D721Med (cell line): ENCODE measurements around the gene ATP8A2.
A peak's percentile ranks its signal among the peaks of the same experiment; 100 is the strongest.
"Not testable (repeated sequence)": the region's sequence is repeated elsewhere in the genome, so short reads cannot be mapped to it uniquely, and the experiment has no call there.

Experiments used
- DNase-seq: peaks from one replicate; pipeline ENCODE4 v3.0.0; 2011; ENCODE audit warnings: low spot score; ENCODE audit not compliant: insufficient read length
- FAIRE-seq: peaks from 2 replicates; lab custom pipeline; 2011; peaks lifted over from hg19 to GRCh38; lab: Jason Lieb, UNC
- CTCF ChIP-seq: IDR thresholded peaks from 2 replicates; pipeline ENCODE4 v1.5.1; 2012; ENCODE audit warnings: mild to moderate bottlenecking, control low read depth; ENCODE audit not compliant: insufficient read depth; ENCODE audit errors: missing control alignments

Gene ATP8A2

GRCh38 chr13:25561812-25562211, 190.0 kb downstream of the ATP8A2 start:
- FAIRE-seq (no peak), DNase-seq (no peak)
- TF ChIP-seq CTCF = no peak

- FAIRE-seq = no peak
- no peak for TF ChIP-seq CTCF
Observed at GRCh38 chr13:25570185-25570584, 198.4 kb downstream of the ATP8A2 start.

GRCh38 chr13:25571237-25571636, 199.5 kb downstream of the ATP8A2 start:
- no peak for DNase-seq
- no peak for TF ChIP-seq CTCF
- no peak for FAIRE-seq

More at GRCh38 chr13:25570185-25570584, 198.4 kb downstream of the ATP8A2 start:
- DNase-seq = no peak

- not testable (repeated sequence) for FAIRE-seq, DNase-seq
Observed at GRCh38 chr13:25572171-25572570, 200.4 kb downstream of the ATP8A2 start.

- peak; percentile 88 for TF ChIP-seq CTCF
- FAIRE-seq (peak; percentile 68), DNase-seq (peak; percentile 31)
Observed at GRCh38 chr13:25574437-25575411, 202.9 kb downstream of the ATP8A2 start.

- TF ChIP-seq CTCF = no peak
- FAIRE-seq (no peak), DNase-seq (no peak)
Observed at GRCh38 chr13:25575562-25575961, 203.8 kb downstream of the ATP8A2 start.

- TF ChIP-seq CTCF = no peak
- no peak for FAIRE-seq
Observed at GRCh38 chr13:25578526-25578925, 206.8 kb downstream of the ATP8A2 start.

More at GRCh38 chr13:25578526-25578925, 206.8 kb downstream of the ATP8A2 start:
- DNase-seq = no peak
